Measurements from ENCODE around the gene CEP250.

DNA sequence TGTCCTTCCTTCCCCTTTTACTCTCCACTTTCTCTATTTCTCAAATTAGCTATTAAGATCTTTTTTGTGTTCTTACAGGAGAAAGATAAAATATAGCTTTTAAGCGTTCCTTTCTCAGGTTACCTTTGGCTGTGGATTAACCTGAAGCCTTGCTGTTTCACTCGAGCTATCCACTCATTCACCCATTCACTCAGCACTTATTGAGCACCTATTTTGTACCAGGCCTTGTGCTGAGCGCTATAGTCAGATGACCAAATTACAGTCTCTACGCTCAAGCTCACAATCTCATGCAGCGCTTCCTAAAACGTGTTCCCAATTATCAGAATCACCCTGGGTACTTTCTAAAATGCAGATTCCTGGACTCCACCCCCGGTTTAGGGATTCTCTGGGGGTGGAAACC lies 1.8 kb upstream of the CEP250 start:
- TF ChIP-seq, protein P1, sequence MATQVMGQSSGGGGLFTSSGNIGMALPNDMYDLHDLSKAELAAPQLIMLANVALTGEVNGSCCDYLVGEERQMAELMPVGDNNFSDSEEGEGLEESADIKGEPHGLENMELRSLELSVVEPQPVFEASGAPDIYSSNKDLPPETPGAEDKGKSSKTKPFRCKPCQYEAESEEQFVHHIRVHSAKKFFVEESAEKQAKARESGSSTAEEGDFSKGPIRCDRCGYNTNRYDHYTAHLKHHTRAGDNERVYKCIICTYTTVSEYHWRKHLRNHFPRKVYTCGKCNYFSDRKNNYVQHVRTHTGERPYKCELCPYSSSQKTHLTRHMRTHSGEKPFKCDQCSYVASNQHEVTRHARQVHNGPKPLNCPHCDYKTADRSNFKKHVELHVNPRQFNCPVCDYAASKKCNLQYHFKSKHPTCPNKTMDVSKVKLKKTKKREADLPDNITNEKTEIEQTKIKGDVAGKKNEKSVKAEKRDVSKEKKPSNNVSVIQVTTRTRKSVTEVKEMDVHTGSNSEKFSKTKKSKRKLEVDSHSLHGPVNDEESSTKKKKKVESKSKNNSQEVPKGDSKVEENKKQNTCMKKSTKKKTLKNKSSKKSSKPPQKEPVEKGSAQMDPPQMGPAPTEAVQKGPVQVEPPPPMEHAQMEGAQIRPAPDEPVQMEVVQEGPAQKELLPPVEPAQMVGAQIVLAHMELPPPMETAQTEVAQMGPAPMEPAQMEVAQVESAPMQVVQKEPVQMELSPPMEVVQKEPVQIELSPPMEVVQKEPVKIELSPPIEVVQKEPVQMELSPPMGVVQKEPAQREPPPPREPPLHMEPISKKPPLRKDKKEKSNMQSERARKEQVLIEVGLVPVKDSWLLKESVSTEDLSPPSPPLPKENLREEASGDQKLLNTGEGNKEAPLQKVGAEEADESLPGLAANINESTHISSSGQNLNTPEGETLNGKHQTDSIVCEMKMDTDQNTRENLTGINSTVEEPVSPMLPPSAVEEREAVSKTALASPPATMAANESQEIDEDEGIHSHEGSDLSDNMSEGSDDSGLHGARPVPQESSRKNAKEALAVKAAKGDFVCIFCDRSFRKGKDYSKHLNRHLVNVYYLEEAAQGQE (IDR thresholded peaks at IDR 0.05; ENCODE audit: insufficient read depth in 1 of 2, low read depth in 2 of 2, low read length in 2 of 2), result no peak
- no peak for TF ChIP-seq POLR2AphosphoS5 (IDR thresholded peaks at IDR 0.05; ENCODE audit: low read depth, low read length)
